Mammary epithelial cell (primary cell): ENCODE data around the gene UBE3B.

Experiments used
- EZH2 ChIP-seq: IDR thresholded peaks from 2 replicates; pipeline ENCODE4 v1.6.1; 2012; ENCODE audit warnings: low read length, inconsistent platforms, borderline replicate concordance
- TF ChIP-seq, protein P1 (sequence below), 2 donors: IDR thresholded peaks in 1 of 2; conservative IDR thresholded peaks in 1 of 2; 2 replicates each; pipeline ENCODE4 v1.5.1; 2011 to 2012; ENCODE audit warnings: inconsistent platforms in 2 of 2, low read length in 2 of 2, mild to moderate bottlenecking in 2 of 2, control low read depth in 1 of 2, low read depth in 1 of 2; ENCODE audit not compliant: insufficient read depth in 1 of 2; ENCODE audit errors: extremely low read depth in 1 of 2

DNA sequence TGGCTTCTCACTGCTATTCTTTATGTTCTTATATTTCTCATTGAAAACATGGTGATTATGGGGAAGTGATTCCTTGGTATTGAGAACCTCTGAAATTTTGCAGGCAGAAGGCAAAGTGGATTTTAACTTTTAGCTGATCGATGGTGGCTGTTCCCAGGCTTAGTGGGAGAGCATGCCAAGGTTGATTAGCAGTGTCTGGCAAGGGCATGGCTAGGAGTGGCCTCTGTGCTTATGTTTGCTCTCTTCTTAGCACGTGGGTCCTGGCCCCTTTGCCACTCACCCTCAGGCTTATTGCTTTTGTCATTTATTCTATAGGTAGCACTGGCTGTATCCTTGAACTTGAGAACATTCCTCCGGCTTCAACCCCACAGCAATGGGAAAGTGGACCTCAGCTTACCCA lies 98.2 kb downstream of the UBE3B start:
- TF ChIP-seq, protein P1, sequence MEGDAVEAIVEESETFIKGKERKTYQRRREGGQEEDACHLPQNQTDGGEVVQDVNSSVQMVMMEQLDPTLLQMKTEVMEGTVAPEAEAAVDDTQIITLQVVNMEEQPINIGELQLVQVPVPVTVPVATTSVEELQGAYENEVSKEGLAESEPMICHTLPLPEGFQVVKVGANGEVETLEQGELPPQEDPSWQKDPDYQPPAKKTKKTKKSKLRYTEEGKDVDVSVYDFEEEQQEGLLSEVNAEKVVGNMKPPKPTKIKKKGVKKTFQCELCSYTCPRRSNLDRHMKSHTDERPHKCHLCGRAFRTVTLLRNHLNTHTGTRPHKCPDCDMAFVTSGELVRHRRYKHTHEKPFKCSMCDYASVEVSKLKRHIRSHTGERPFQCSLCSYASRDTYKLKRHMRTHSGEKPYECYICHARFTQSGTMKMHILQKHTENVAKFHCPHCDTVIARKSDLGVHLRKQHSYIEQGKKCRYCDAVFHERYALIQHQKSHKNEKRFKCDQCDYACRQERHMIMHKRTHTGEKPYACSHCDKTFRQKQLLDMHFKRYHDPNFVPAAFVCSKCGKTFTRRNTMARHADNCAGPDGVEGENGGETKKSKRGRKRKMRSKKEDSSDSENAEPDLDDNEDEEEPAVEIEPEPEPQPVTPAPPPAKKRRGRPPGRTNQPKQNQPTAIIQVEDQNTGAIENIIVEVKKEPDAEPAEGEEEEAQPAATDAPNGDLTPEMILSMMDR (conservative IDR thresholded peaks at IDR 0.05 in 1 of 2, IDR thresholded peaks at IDR 0.05 in 1 of 2; ENCODE audit: extremely low read depth in 1 of 2, insufficient read depth in 1 of 2, low read depth in 1 of 2, low read length in 2 of 2) = no peak
- TF ChIP-seq EZH2 = no peak
